ENCODE data around the gene PHGDH. TPM values are rescaled to one million over a fixed set of nuclear protein-coding genes. Genes with fewer than 3 reads are reported as not detected.

Gene PHGDH
- total and polyA plus RNA-seq, 9 donors: 50.6 to 105 (median 76.1) TPM

- Histone ChIP-seq H3K4me1 (ENCODE audit: control insufficient read depth, insufficient read depth, low read length) (no peaks in the 10 kb centered on the region), H3K36me3 (ENCODE audit: control insufficient read depth, insufficient read depth, low read length) (peaks cover 84% of the 10 kb centered on the region), H3K9me3 (replicated peaks; ENCODE audit: control insufficient read depth, low read depth, low read length) (no peaks in the 10 kb centered on the region), H3K27me3 (ENCODE audit: control insufficient read depth, insufficient read depth, low read length) (no peaks in the 10 kb centered on the region), H3K27ac (ENCODE audit: low read length) (no peak overlapping the region), H3K4me3 (ENCODE audit: low read length) (no peak overlapping the region)
- 70% methylated on average over 3 of the region's 5 CpGs for WGBS (ENCODE audit: insufficient coverage)
- no peak for DNase-seq
Observed at GRCh38 chr1:119725626-119726025, 13.9 kb downstream of the PHGDH start.

GRCh38 chr1:119727991-119728390 is 16.3 kb downstream of the PHGDH start:
- H3K9me3 ChIP-seq (replicated peaks; ENCODE audit: control insufficient read depth, low read depth, low read length): no peaks in the 10 kb centered on the region
- DNase-seq: no peak
- H3K27ac ChIP-seq (ENCODE audit: low read length): peak overlapping the region; percentile 53
- no peak overlapping the region for H3K4me3 ChIP-seq (ENCODE audit: low read length)
- WGBS (ENCODE audit: insufficient coverage): 60% methylated on average over 1 of the region's 1 CpG
- peaks cover 9% of the 10 kb centered on the region for H3K4me1 ChIP-seq (ENCODE audit: control insufficient read depth, insufficient read depth, low read length)
- H3K36me3 ChIP-seq (ENCODE audit: control insufficient read depth, insufficient read depth, low read length): peaks cover 79% of the 10 kb centered on the region
- no peaks in the 10 kb centered on the region for H3K27me3 ChIP-seq (ENCODE audit: control insufficient read depth, insufficient read depth, low read length)

GRCh38 chr1:119729044-119729443 is 17.3 kb downstream of the PHGDH start:
- Histone ChIP-seq H3K36me3 (ENCODE audit: control insufficient read depth, insufficient read depth, low read length) (peaks cover 73% of the 10 kb centered on the region), H3K9me3 (replicated peaks; ENCODE audit: control insufficient read depth, low read depth, low read length) (no peaks in the 10 kb centered on the region), H3K27me3 (ENCODE audit: control insufficient read depth, insufficient read depth, low read length) (no peaks in the 10 kb centered on the region), H3K27ac (ENCODE audit: low read length) (no peak overlapping the region), H3K4me3 (ENCODE audit: low read length) (no peak overlapping the region), H3K4me1 (ENCODE audit: control insufficient read depth, insufficient read depth, low read length) (peaks cover 9% of the 10 kb centered on the region)
- no peak for DNase-seq

- H3K27ac ChIP-seq (ENCODE audit: low read length): no peak overlapping the region
- H3K9me3 ChIP-seq (replicated peaks; ENCODE audit: control insufficient read depth, low read depth, low read length): no peaks in the 10 kb centered on the region
- peaks cover 12% of the 10 kb centered on the region for H3K4me1 ChIP-seq (ENCODE audit: control insufficient read depth, insufficient read depth, low read length)
- no peaks in the 10 kb centered on the region for H3K27me3 ChIP-seq (ENCODE audit: control insufficient read depth, insufficient read depth, low read length)
- peaks cover 72% of the 10 kb centered on the region for H3K36me3 ChIP-seq (ENCODE audit: control insufficient read depth, insufficient read depth, low read length)
- H3K4me3 ChIP-seq (ENCODE audit: low read length): no peak overlapping the region
- WGBS (ENCODE audit: insufficient coverage): 84% methylated on average over 4 of the region's 5 CpGs
- no peak for DNase-seq
Observed at GRCh38 chr1:119731060-119731459, 19.3 kb downstream of the PHGDH start.

GRCh38 chr1:119731741-119732430 is 20.2 kb downstream of the PHGDH start:
- WGBS (ENCODE audit: insufficient coverage): 80% methylated on average over 5 of the region's 6 CpGs
- peaks cover 75% of the 10 kb centered on the region for H3K36me3 ChIP-seq (ENCODE audit: control insufficient read depth, insufficient read depth, low read length)
- no peaks in the 10 kb centered on the region for H3K9me3 ChIP-seq (replicated peaks; ENCODE audit: control insufficient read depth, low read depth, low read length)
- DNase-seq: no peak
- H3K4me1 ChIP-seq (ENCODE audit: control insufficient read depth, insufficient read depth, low read length): peaks cover 20% of the 10 kb centered on the region
- no peak overlapping the region for H3K27ac ChIP-seq (ENCODE audit: low read length)
- no peaks in the 10 kb centered on the region for H3K27me3 ChIP-seq (ENCODE audit: control insufficient read depth, insufficient read depth, low read length)
- H3K4me3 ChIP-seq (ENCODE audit: low read length): no peak overlapping the region

GRCh38 chr1:119732465-119733168 is 20.9 kb downstream of the PHGDH start:
- no peaks in the 10 kb centered on the region for H3K9me3 ChIP-seq (replicated peaks; ENCODE audit: control insufficient read depth, low read depth, low read length)
- H3K36me3 ChIP-seq (ENCODE audit: control insufficient read depth, insufficient read depth, low read length): peaks cover 77% of the 10 kb centered on the region
- DNase-seq: no peak
- no peak overlapping the region for H3K27ac ChIP-seq (ENCODE audit: low read length)
- no peaks in the 10 kb centered on the region for H3K27me3 ChIP-seq (ENCODE audit: control insufficient read depth, insufficient read depth, low read length)
- peaks cover 28% of the 10 kb centered on the region for H3K4me1 ChIP-seq (ENCODE audit: control insufficient read depth, insufficient read depth, low read length)
- H3K4me3 ChIP-seq (ENCODE audit: low read length): no peak overlapping the region
- 67% methylated on average over 3 of the region's 11 CpGs for WGBS (ENCODE audit: insufficient coverage)

- Histone ChIP-seq H3K4me1 (ENCODE audit: control insufficient read depth, insufficient read depth, low read length) (peaks cover 33% of the 10 kb centered on the region), H3K36me3 (ENCODE audit: control insufficient read depth, insufficient read depth, low read length) (peaks cover 76% of the 10 kb centered on the region), H3K9me3 (replicated peaks; ENCODE audit: control insufficient read depth, low read depth, low read length) (no peaks in the 10 kb centered on the region), H3K4me3 (ENCODE audit: low read length) (no peak overlapping the region), H3K27ac (ENCODE audit: low read length) (no peak overlapping the region), H3K27me3 (ENCODE audit: control insufficient read depth, insufficient read depth, low read length) (no peaks in the 10 kb centered on the region)
- WGBS (ENCODE audit: insufficient coverage): 76% methylated on average over 1 of the region's 3 CpGs
- DNase-seq: no peak
Observed at GRCh38 chr1:119733754-119734153, 22.0 kb downstream of the PHGDH start.

GRCh38 chr1:119735217-119735616 is 23.5 kb downstream of the PHGDH start:
- no peaks in the 10 kb centered on the region for H3K27me3 ChIP-seq (ENCODE audit: control insufficient read depth, insufficient read depth, low read length)
- 98% methylated on average over 9 of the region's 14 CpGs for WGBS (ENCODE audit: insufficient coverage)
- H3K4me3 ChIP-seq (ENCODE audit: low read length): no peak overlapping the region
- DNase-seq: no peak
- H3K36me3 ChIP-seq (ENCODE audit: control insufficient read depth, insufficient read depth, low read length): peaks cover 72% of the 10 kb centered on the region
- peaks cover 33% of the 10 kb centered on the region for H3K4me1 ChIP-seq (ENCODE audit: control insufficient read depth, insufficient read depth, low read length)
- no peak overlapping the region for H3K27ac ChIP-seq (ENCODE audit: low read length)
- H3K9me3 ChIP-seq (replicated peaks; ENCODE audit: control insufficient read depth, low read depth, low read length): no peaks in the 10 kb centered on the region

GRCh38 chr1:119736649-119737039 is 24.9 kb downstream of the PHGDH start:
- no CpG with 5 or more reads among the region's 2 CpGs for WGBS (ENCODE audit: insufficient coverage)
- H3K27ac ChIP-seq (ENCODE audit: low read length): no peak overlapping the region
- no peak for DNase-seq
- peaks cover 33% of the 10 kb centered on the region for H3K4me1 ChIP-seq (ENCODE audit: control insufficient read depth, insufficient read depth, low read length)
- H3K36me3 ChIP-seq (ENCODE audit: control insufficient read depth, insufficient read depth, low read length): peaks cover 75% of the 10 kb centered on the region
- no peak overlapping the region for H3K4me3 ChIP-seq (ENCODE audit: low read length)
- H3K27me3 ChIP-seq (ENCODE audit: control insufficient read depth, insufficient read depth, low read length): no peaks in the 10 kb centered on the region
- no peaks in the 10 kb centered on the region for H3K9me3 ChIP-seq (replicated peaks; ENCODE audit: control insufficient read depth, low read depth, low read length)

- peak overlapping the region; percentile 31 for H3K27ac ChIP-seq (ENCODE audit: low read length)
- peak; percentile 54 for DNase-seq
- WGBS (ENCODE audit: insufficient coverage): 47% methylated on average over 15 of the region's 16 CpGs
Observed at GRCh38 chr1:119737040-119737682, 25.4 kb downstream of the PHGDH start.

More at GRCh38 chr1:119737040-119737682, 25.4 kb downstream of the PHGDH start:
- peaks cover 34% of the 10 kb centered on the region for H3K4me1 ChIP-seq (ENCODE audit: control insufficient read depth, insufficient read depth, low read length)
- no peaks in the 10 kb centered on the region for H3K9me3 ChIP-seq (replicated peaks; ENCODE audit: control insufficient read depth, low read depth, low read length)
- H3K27me3 ChIP-seq (ENCODE audit: control insufficient read depth, insufficient read depth, low read length): no peaks in the 10 kb centered on the region
- H3K36me3 ChIP-seq (ENCODE audit: control insufficient read depth, insufficient read depth, low read length): peaks cover 75% of the 10 kb centered on the region
- no peak overlapping the region for H3K4me3 ChIP-seq (ENCODE audit: low read length)
